Measurements from ENCODE around the gene CTNND2.
"Not testable (repeated sequence)": the region's sequence is repeated elsewhere in the genome, so short reads cannot be mapped to it uniquely, and the experiment has no call there.

Gene CTNND2

DNA sequence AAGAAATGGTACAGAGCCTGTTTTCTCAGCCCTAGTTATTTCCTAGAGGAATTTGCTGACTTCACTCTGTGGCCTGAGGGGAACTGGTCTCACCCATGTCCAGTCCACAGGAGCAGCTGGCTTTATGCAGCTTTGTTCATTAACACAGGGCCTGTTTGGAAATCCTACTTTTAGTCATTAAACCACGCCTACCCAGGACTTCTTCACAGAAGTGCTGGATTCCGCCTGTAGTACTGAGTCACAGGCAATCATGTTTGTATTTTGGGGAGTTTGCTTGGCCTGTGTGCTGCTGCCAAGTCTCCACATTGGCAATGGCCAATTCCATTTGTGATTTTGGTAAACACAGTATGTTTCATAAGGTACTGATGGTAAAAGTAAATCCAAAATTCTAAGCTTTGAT, 52.8 kb downstream of the CTNND2 start (continued):
- TF ChIP-seq TCF7L2 (IDR thresholded peaks at IDR 0.05; ENCODE audit: borderline replicate concordance, low read depth, low read length) (no peak), ZNF571 (tag by site-specific recombination; IDR thresholded peaks at IDR 0.05) (no peak), GLIS2 (tag by site-specific recombination; IDR thresholded peaks at IDR 0.05) (no peak), ZNF266 (tag by site-specific recombination; IDR thresholded peaks at IDR 0.05; ENCODE audit: low read depth) (no peak), ZNF214 (tag by site-specific recombination; IDR thresholded peaks at IDR 0.05; ENCODE audit: borderline replicate concordance) (no peak)
- TF ChIP-seq, protein P1, sequence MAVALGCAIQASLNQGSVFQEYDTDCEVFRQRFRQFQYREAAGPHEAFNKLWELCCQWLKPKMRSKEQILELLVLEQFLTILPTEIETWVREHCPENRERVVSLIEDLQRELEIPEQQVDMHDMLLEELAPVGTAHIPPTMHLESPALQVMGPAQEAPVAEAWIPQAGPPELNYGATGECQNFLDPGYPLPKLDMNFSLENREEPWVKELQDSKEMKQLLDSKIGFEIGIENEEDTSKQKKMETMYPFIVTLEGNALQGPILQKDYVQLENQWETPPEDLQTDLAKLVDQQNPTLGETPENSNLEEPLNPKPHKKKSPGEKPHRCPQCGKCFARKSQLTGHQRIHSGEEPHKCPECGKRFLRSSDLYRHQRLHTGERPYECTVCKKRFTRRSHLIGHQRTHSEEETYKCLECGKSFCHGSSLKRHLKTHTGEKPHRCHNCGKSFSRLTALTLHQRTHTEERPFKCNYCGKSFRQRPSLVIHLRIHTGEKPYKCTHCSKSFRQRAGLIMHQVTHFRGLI (tag by site-specific recombination; IDR thresholded peaks at IDR 0.05): no peak
- TF ChIP-seq, protein P2, sequence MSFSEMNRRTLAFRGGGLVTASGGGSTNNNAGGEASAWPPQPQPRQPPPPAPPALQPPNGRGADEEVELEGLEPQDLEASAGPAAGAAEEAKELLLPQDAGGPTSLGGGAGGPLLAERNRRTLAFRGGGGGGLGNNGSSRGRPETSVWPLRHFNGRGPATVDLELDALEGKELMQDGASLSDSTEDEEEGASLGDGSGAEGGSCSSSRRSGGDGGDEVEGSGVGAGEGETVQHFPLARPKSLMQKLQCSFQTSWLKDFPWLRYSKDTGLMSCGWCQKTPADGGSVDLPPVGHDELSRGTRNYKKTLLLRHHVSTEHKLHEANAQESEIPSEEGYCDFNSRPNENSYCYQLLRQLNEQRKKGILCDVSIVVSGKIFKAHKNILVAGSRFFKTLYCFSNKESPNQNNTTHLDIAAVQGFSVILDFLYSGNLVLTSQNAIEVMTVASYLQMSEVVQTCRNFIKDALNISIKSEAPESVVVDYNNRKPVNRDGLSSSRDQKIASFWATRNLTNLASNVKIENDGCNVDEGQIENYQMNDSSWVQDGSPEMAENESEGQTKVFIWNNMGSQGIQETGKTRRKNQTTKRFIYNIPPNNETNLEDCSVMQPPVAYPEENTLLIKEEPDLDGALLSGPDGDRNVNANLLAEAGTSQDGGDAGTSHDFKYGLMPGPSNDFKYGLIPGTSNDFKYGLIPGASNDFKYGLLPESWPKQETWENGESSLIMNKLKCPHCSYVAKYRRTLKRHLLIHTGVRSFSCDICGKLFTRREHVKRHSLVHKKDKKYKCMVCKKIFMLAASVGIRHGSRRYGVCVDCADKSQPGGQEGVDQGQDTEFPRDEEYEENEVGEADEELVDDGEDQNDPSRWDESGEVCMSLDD (tag by site-specific recombination; IDR thresholded peaks at IDR 0.05): no peak

DNA sequence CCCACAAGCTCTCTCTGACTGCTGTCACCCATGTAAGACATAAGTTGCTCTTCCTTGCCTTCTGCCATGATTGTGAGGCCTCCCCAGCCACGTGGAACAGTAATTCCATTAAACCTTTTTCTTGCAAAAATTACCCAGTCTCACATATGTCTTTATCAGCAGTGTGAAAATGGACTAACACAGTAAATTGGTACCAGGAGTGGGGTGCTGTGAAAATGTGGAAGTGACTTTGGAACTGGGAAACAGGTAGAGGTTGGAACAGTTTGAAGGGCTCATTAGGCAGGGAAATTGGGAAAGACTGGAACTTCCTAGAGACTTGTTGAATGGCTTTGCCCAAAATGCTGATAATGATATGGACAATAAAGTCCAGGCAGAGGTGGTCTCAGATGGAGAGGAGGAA, 75.7 kb downstream of the CTNND2 start:
- H3K36me3 ChIP-seq (ENCODE audit: control insufficient read depth in 2 of 2, insufficient read depth in 1 of 2, low read length in 2 of 2); H3K4me1 ChIP-seq (ENCODE audit: control insufficient read depth, insufficient read depth, low read length); H3K9me3 ChIP-seq (ENCODE audit: control insufficient read depth, insufficient read depth, low read depth, low read length); H3K27ac ChIP-seq (ENCODE audit: extremely low read depth, low read depth, low read length); POLR2A ChIA-PET; CTCF ChIA-PET; H3K4me3 ChIP-seq (ENCODE audit: low read depth, low read length): not testable (repeated sequence)
- peak; percentile 95 for TF ChIP-seq ZNF707 (tag by site-specific recombination; IDR thresholded peaks at IDR 0.05)

DNA sequence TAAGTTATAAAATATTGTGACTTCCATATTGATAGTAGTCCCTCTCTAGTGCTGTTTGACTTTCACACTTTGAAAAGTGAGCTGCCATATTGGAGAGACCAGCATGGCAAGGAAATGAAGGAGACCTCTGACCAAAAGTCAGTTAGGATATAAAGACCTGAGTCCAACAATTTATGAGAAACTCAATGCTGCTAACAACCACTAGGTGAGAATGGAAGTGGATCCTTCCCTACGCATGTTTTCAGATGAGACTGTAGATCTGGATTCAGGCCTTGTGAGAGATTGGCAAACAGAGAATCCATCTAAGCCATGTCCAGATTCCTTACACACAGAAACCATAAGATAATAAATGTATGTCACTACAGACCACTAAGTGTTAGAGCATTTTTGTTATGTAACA, 81.6 kb downstream of the CTNND2 start:
- ChIA-PET CTCF (no interaction called here), POLR2A (no interaction called here)
- H3K4me3 ChIP-seq (ENCODE audit: low read depth, low read length): no peak overlapping the region
- no peaks in the 10 kb centered on the region for H3K9me3 ChIP-seq (ENCODE audit: control insufficient read depth, insufficient read depth, low read depth, low read length)
- no peak for TF ChIP-seq EGR2 (tag by site-specific recombination; IDR thresholded peaks at IDR 0.05; ENCODE audit: low read depth)
- TF ChIP-seq ZNF792 (tag by site-specific recombination; IDR thresholded peaks at IDR 0.05): no peak
- TF ChIP-seq ZNF266 (tag by site-specific recombination; IDR thresholded peaks at IDR 0.05; ENCODE audit: low read depth): no peak
- TF ChIP-seq ZNF24 (tag by site-specific recombination; IDR thresholded peaks at IDR 0.05): no peak
- TF ChIP-seq KLF10 (tag by site-specific recombination; IDR thresholded peaks at IDR 0.05): no peak
- TF ChIP-seq ZNF596 (tag by site-specific recombination; IDR thresholded peaks at IDR 0.05): no peak
- TF ChIP-seq, protein P3, sequence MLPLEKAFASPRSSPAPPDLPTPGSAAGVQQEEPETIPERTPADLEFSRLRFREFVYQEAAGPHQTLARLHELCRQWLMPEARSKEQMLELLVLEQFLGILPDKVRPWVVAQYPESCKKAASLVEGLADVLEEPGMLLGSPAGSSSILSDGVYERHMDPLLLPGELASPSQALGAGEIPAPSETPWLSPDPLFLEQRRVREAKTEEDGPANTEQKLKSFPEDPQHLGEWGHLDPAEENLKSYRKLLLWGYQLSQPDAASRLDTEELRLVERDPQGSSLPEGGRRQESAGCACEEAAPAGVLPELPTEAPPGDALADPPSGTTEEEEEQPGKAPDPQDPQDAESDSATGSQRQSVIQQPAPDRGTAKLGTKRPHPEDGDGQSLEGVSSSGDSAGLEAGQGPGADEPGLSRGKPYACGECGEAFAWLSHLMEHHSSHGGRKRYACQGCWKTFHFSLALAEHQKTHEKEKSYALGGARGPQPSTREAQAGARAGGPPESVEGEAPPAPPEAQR (tag by site-specific recombination; IDR thresholded peaks at IDR 0.05): no peak
- TF ChIP-seq, protein P4, sequence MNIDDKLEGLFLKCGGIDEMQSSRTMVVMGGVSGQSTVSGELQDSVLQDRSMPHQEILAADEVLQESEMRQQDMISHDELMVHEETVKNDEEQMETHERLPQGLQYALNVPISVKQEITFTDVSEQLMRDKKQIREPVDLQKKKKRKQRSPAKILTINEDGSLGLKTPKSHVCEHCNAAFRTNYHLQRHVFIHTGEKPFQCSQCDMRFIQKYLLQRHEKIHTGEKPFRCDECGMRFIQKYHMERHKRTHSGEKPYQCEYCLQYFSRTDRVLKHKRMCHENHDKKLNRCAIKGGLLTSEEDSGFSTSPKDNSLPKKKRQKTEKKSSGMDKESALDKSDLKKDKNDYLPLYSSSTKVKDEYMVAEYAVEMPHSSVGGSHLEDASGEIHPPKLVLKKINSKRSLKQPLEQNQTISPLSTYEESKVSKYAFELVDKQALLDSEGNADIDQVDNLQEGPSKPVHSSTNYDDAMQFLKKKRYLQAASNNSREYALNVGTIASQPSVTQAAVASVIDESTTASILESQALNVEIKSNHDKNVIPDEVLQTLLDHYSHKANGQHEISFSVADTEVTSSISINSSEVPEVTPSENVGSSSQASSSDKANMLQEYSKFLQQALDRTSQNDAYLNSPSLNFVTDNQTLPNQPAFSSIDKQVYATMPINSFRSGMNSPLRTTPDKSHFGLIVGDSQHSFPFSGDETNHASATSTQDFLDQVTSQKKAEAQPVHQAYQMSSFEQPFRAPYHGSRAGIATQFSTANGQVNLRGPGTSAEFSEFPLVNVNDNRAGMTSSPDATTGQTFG (tag by site-specific recombination; IDR thresholded peaks at IDR 0.05; ENCODE audit: borderline replicate concordance): no peak
- TF ChIP-seq SETDB1 (IDR thresholded peaks at IDR 0.05; ENCODE audit: insufficient read length, low read length): no peak
- no peaks in the 10 kb centered on the region for H3K4me1 ChIP-seq (ENCODE audit: control insufficient read depth, insufficient read depth, low read length)
- H3K36me3 ChIP-seq (ENCODE audit: control insufficient read depth in 2 of 2, insufficient read depth in 1 of 2, low read length in 2 of 2): no peaks in the 10 kb centered on the region
- H3K27ac ChIP-seq (ENCODE audit: extremely low read depth, low read depth, low read length): no peak overlapping the region
